GM18858 (cell line): ENCODE data around the gene RSBN1L.

Experiments
- ATAC-seq: cut with Tn5 transposase; IDR thresholded peaks from one replicate; pipeline ENCODE4 v1.9.1; 2021; ENCODE audit not compliant: unreplicated experiment

RSBN1L gene

DNA sequence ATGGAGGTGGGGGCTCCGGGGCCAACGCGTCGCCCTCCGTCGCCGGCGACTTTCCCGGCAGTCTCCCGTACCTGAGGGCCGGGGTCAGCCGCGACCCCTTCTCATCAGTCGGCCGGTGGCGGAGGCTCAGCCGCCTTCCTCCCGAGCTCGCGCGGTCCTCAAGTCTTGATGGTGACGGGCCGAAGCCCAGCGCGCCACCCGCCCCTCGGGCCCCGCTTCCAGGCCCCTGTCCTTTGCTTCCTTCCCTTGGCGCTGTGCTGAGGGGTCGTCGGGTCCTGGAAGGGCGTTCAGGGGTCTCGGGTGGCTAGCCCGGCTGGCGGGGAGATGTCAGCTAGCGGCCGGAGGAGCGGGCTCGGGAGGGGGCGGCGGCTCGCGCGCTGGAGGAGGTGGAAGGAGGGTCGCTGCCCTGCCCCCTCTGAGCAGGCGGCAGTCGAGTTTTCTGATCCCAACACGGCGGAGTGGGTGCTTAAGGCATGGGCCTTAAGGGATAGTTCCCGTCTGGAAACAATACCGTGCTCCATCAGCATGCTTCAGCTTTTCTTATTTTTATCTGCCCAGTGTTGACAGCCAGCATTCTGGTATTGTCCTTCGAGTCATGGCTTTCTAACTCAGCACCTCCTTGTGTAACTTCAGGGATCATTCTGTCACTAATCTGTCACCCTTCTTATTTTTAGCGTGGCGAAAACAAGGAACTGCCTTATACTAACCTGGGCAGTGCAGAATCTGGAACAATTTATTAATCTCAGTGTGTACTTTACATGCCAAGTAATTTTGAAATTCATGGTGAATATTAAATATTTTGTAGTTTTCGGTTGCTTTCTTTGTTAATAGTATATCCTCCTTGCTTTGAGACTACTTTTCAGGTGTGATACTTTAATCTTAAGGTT is 103.1 kb downstream of the RSBN1L start:
- no peak for ATAC-seq

DNA sequence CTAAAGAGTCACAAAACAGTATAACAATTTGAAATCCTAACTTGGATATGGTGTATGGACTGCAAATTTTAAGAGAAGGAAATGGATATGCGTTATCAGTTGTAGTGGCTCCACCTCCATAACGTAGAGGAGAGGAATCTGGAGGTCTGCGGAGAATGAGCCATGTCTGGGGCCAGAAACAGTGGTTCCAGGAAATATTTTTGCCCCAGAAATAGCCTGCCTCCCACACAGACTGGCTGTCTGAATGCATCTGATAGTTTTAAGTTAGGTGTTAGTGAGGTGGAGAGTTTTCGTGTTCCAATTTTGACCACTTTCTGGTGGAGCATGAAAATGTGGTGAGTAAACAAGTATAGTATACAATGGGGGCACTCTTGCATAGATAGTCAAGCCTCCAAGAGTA is 103.9 kb downstream of the RSBN1L start:
- ATAC-seq: peak; percentile 32

DNA sequence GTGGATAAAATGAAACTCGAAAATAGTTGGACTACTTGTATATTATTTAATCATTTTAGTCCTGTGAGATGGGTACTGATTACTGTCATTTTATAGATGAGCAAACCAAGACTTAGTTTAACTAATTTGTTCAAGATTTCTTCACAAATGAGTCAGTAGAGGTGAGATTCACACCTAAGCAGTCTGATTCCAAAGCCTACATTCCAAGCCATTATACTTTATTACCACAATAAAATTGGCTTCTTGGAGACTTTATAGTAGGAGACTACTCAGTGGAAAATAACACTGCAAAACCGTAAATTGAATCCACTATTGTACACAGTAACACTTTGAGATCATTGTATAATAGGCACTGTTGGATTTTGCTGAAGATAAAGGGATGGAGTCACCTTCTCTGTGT is 104.5 kb downstream of the RSBN1L start:
- ATAC-seq: no peak

DNA sequence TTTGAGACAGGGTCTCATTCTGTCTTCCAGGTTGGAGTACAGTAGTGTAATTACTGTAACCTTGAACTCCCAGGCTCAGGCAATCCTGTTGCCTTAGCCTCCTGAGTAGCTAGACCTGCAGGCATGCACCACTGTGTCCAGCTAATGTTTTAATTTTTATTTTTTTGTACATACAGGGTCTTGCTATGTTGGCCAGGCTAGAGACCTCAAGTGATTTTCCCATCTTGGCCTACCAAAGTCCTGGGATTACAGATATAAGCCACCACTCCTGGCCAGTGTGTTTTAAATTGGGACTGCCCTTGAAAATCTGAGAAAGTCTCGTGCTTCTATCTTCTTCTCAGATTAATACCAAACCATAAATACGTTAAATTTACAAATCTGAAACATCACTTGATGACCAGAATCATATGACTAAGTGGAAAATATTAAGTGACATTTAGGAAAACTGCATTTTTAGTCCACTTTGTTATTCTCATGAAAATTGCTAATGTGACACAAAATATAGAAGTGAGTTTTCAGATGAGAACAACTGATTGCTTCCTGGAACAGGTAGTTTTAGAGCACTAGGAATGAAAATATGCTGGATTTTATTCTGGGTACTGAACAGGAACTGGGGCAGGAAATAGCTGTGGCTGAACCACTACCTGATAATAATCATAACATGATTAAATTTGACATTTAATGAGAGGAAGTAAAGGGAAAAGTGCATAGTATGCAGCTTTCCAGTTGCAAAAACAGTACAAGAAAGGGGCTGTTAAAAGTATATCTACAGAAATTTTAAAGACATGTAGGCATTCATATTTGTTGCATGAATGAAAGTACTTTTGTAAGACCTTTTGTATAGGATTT is 106.5 kb downstream of the RSBN1L start:
- no peak for ATAC-seq

DNA sequence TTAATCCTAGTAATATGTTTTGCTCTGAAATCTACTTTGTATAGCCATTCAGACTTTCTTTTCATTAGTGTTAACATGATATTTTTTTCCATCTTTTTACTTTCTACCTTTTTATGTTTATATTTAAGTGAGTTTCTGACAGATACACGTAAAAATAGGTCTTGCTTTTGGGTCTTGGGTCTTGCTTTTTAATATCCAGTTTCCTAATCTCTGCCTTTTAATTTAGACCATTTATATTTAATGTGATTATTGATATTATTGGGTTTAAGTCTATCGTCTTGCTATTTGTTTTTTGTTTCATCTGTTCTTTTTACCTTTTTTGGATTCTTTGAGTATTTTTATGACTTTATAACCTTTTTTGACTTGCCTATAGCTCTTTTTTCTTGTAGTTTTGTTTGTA is 110.2 kb downstream of the RSBN1L start:
- no peak for ATAC-seq

DNA sequence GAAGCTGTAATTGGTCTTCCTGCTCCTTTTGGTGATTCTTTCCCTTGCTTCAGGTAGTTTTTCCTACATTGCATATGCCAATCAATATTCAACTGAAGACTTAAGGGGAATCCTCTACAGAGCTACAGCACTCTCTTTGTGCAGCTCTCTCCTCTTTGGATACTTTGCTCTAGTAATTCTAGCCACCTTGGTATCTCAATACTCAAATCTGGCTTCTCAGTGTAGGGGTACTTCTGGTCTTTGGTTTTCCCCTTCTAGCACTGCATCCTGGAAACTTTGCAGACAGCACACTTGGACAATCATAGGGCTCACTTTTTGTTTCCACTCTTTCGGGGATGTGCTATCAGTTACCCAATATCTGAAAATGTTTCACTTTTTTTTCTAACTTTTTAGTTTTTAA is 112.3 kb downstream of the RSBN1L start:
- no peak for ATAC-seq

DNA sequence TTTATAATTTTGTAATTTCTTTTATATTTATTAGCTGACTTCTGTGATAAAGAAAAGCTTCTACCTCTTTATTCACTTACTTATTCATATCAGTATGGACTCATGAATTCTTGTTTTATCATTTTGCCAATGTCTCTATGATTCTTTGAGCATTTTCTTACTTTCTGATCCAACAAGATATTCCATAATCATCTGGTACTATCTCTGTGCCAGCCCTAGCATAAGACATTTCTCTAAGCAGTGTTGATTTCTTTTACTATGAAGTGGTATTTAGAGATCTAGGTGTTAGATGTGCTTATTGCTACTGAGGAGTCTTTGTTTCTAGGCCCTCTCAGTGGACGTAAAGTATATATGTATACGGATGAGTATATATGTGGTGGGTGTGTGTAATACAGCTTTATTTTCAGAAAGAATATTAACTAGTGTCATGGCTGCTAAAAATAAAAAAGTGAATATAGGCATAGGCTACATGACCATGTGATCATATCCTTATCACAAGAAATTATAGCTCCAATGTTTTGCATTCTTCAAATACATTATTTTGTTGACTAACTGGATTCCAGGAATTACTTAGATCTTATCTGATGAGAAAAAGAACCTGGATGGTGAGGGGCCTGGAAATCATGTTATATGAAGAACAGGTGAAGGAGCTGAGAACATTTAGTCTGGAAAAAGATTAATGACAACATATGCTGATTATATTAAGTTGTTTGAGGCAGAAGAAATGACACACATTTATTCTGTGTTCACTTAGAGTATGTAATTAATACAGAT is 115.4 kb downstream of the RSBN1L start:
- no peak for ATAC-seq

DNA sequence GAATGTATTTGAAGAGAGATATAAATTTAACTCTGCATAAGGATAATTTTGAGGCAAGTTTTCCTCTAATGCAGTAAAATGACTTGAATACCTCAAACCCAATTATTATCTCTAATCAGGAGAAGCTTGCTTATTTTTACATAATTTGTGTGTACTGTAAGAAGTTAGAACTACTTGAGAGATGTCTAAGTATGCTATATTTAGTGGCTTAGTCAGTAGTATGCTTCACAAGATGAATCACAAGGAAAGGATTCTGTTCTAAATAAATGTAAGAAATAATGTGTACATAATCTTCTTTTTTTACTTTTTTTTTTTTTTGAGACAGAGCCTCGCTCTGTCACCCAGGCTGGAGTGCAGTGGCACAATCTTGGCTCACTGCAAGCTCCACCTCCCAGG is 116.0 kb downstream of the RSBN1L start:
- no peak for ATAC-seq

DNA sequence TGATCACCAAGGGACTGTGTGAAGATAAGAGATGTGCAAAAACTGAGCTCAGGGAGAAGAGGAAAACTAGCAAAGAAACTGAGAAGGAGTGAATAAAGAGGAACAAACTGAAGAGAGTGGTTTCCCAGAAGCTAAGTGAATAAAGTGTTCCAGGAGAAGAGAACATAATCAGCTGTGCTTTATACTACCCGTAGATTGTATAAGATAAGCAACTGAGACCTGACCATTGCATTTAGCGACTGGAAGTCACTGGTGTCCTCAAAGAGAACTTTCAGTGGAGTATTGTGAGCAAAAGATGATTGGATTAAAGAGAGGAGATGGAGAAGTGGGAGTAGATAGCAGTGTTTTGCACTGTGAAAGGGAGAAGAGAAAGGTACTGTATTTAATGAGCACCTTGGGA is 116.9 kb downstream of the RSBN1L start:
- no peak for ATAC-seq

DNA sequence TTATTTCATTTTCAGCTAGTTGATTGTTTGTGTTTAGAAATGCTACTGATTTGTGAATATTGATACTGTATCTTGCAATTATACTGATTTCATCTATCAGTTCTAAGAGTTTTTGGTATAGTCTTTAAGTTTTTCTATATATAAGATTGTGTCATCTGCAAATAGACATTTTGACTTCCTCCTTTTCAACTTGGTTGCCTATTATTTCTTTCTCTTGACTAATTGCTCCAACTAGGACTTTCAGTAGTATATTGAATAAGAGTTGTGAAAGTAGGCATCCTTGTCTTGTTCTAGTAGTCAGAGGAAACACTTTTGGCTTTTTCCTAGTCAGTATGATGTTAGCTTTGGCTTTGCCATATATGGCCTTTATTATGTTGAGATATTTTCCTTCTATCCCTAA is 122.8 kb downstream of the RSBN1L start:
- no peak for ATAC-seq

DNA sequence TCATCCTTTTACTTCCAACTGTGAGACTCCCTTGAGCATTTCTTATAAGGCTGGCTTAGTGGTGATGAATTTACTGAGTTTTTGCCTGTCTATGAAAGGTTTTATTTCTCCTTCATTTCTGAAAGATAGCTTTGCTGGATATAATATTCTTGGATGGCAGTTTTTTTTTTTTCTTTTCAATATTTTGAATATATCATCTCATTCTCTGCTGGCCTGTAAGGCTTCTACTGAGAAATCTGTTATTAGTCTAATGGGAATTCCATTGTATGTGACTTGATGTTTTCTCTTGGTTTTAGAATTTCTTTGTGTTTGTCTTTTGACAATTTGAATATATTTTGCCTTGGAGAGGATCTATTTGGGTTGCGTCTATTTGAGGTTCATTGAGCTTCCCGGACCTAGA is 124.7 kb downstream of the RSBN1L start:
- ATAC-seq: no peak

DNA sequence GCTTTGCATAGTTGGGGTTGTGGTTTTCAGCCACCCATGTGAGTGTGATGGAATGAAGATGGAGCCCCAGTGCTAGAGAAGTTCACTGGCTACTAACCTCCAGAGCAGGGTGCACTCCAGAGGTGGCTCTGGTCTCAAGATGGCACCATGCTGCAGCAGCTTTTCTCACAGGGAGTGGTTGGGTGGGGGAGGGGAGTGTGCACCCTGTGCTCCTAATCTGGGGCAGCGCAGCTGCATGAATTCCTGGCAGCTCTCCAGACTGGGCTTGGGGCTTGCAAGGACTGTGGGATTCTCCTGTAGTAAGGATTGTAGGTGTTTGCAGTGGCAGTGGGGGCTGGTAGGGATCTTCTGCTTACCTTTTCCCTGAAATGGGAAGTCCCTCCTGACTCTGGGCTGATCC is 126.0 kb downstream of the RSBN1L start:
- no peak for ATAC-seq

DNA sequence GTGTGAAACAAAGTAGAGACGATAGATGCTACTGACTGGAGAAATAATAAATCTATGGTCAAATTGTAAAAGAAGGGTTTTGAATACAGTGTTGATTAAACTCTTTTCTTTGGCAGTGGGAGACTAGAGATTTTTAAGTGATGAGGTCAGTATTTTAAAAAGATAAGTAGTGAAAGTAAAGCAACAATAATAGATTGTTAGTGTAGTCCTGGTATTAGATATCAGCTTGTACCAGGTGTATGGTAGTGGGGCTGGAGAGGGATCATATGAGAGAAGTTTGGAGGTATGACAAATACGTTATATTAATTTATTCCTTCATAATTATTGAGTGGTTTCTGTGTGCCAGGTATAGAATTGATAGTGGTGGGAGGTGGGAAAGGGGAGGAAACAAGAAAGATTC is 127.5 kb downstream of the RSBN1L start:
- peak; percentile 48 for ATAC-seq

DNA sequence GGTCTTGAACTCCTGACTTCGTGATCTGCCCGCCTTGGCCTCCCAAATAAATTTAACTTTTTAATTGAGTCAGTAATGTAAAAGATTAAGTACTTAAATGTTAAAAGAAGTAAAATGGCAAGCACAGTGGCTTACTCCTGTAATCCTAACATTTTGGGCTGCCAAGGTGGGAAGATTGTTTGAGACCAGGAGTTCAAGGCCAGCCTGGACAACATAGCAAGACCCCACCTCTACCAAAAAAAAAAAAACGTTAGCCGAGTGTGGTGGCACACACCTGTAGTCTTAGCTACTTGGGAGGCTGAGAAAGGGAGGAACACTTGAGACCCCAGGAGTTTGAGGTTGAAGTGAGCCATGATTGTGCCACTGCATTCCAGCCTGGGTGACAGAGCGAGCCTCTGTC is 128.4 kb downstream of the RSBN1L start:
- ATAC-seq: no peak

DNA sequence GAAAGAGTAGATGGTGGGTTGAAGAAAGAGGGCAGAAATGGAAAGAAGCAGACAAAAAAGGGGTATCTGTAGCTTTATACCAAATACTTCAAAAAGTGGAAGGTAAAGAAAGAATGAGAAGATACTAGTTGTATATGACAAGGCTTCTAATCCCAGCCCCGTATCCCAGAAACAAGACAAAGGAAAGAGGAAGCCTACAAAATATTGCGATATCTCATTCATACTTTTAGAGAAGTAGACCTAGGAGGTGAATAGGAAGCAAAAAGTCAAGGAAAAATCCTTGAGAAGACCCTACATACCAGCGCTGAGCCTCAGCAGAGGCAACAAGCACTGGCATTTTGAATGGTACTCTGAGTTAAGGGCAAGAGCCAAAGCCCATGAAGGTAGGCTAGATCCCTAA is 128.9 kb downstream of the RSBN1L start:
- ATAC-seq: no peak

DNA sequence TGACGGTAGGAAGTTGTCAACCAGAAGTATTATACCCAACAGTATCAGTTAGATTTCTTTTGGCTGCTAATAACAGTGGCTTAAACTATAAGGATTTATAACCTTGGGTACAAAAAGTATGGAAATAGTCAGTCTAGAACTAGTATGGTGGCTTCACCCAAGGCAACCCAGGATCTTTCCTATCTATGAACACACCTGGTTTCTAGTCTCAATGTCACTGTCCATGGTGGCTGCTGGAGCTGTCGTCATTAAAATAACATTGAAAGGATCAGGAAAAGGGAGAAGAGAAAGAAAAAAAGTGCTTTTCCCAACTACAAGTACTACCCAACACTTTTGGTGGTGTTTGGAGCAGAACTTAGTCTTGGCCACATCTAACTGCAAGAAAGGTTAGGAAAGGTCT is 130.0 kb downstream of the RSBN1L start:
- no peak for ATAC-seq

DNA sequence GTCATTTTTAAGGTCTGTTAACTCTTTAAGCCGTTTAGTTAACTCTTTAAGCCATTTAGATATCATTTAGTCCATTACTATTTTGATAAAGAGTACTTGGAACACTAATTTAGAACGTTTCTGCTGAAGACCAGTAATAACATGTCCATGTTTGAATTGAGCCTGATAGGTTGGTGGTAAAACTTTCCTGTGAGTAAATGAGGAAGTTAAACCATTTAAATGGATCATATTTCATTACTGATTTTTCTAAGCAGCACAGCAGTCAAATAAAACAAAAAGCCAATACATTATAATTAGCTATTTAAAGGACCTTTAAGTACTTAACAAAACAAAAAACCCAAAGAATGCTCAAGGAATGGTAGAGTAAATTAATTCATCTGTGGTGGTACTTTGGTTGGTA is 131.7 kb downstream of the RSBN1L start:
- ATAC-seq: no peak

DNA sequence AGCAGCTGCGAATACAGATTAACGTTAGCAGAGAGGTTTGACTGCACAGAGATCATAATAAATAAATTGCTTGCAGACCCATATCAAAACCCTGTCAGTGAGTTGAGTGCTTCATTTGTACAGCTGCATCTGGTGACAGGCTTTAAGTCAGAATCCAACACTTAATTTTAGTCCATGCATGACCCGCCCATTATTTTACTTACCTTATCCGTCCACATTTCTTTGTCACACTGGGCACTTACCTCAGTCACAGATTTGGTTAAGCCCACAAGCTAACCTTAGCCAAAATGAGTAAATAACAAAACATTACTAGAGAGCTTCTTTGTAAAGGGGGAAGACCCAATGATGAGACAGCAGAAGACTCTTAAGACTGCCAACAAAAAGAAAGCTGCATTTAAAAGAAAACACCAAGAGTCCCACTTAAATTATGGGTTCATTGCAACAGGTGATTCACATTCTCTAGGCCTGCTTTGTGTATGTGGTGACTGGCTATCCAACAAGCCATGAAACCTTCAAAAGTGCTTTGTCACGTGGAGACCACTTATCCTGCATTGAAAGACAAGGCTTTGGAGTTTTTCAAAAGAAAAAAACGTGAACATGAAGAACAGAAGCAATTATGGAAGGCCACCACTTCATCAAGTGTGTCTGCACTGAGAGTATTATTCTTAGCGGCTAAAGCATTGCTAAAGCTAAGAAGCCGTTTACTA is 134.5 kb downstream of the RSBN1L start:
- no peak for ATAC-seq

DNA sequence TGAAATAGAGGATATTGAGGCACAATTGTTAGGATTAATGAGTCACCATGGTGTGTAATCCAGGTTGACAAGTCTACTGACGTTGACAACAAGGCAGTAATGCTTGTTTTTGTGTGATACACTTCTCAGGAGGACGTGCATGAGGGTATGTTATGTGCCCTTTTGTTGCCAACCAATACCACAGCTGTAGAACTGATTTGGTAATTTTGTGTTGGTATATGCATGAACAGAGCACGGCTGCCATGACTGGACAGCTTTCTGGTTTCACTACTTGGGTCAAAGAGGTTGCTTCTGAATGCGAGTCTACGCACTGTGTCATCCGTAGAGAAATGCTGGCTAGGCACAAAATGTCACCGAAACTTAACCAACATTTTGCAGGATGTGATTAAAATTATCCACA is 135.2 kb downstream of the RSBN1L start:
- no peak for ATAC-seq

DNA sequence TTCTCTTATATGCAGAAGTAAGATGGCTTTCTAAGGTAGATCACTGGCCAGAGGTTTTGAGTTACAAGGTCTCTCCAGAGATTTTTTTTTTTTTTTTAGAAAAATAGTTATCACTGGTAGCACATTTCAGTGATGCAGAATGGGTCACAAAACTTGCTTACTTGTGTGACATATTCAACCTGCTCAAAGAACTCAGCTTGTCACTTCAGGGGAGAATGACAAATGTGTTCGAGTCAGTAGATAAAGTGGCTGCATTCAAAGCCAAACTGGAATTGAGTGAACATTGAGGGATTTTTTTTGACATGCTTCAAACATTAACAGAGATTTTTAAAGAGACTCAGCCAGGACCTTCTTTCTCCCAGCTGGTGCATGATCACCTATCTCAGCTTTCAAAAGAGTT is 135.7 kb downstream of the RSBN1L start:
- ATAC-seq: no peak
